ENCODE results near the gene PLPPR4.

DNA sequence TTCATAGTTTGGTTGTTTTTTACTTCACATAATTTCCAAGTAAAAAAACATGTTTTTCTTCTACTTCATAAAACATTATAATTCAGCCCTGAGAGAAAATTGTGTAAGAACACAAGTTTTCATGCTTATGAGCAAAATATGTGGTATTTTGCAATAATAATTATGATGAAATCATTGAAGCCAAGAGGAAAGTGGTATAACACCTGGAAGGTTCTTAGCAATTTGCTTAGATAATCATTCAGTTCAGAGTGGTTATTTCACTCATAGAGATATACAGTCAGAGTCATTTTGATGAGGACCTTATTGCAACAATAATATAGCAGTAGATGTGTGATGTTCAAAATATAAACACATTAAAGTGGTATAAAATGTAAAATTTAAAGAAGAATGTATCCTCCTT lies 94.5 kb downstream of the PLPPR4 start:
- TF ChIP-seq, protein P1, sequence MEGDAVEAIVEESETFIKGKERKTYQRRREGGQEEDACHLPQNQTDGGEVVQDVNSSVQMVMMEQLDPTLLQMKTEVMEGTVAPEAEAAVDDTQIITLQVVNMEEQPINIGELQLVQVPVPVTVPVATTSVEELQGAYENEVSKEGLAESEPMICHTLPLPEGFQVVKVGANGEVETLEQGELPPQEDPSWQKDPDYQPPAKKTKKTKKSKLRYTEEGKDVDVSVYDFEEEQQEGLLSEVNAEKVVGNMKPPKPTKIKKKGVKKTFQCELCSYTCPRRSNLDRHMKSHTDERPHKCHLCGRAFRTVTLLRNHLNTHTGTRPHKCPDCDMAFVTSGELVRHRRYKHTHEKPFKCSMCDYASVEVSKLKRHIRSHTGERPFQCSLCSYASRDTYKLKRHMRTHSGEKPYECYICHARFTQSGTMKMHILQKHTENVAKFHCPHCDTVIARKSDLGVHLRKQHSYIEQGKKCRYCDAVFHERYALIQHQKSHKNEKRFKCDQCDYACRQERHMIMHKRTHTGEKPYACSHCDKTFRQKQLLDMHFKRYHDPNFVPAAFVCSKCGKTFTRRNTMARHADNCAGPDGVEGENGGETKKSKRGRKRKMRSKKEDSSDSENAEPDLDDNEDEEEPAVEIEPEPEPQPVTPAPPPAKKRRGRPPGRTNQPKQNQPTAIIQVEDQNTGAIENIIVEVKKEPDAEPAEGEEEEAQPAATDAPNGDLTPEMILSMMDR (conservative IDR thresholded peaks at IDR 0.05; ENCODE audit: low read depth in 2 of 2): no peak
- TF ChIP-seq EZH2 (IDR thresholded peaks at IDR 0.05; ENCODE audit: low read depth, unreplicated experiment) (no peak), POLR2AphosphoS5 (IDR thresholded peaks at IDR 0.05; ENCODE audit: low read depth) (no peak), CREB1 (CRISPR knock-in tag; IDR thresholded peaks at IDR 0.05; ENCODE audit: low read depth) (no peak), REST (IDR thresholded peaks at IDR 0.05; ENCODE audit: unreplicated experiment) (no peak)

Measured in GM23338 (cell line).